Body of pancreas (tissue), 4 donors: ENCODE measurements around the gene ACTN4.

Source experiments
- CTCF ChIP-seq, 7 experiments: fragments of 450-650 bp in 4 of 7; fragments of 200-600 bp in 3 of 7; sonication (generic) in 3 of 7; IDR thresholded peaks; one replicate each; pipeline ENCODE4 v1.5.1; 2016 to 2019; ENCODE audit warnings: antibody characterized with exemption in 7 of 7
- POLR2A ChIP-seq, 3 donors: fragments of 450-650 bp; IDR thresholded peaks; one replicate each; pipeline ENCODE4 v1.6.1; 2016; ENCODE audit warnings: antibody characterized with exemption in 3 of 3, mild to moderate bottlenecking in 2 of 3

- peak in 2 of 7 experiments; percentile 2 to 16 for TF ChIP-seq CTCF (IDR thresholded peaks at IDR 0.05)
- TF ChIP-seq POLR2A (IDR thresholded peaks at IDR 0.05): peak in 1 of 3 donors; percentile 34
Measured at GRCh38 chr19:38666663-38667511, 19.4 kb downstream of the ACTN4 start.
